Memory B cell (primary cell): Measurements from ENCODE around the gene FIG4.
"Not testable (repeated sequence)": the region's sequence is repeated elsewhere in the genome, so short reads cannot be mapped to it uniquely, and the experiment has no call there.

Experiments used
- ATAC-seq: fragments of 150-1000 bp; cut with Tn5 transposase; 2 replicates; pipeline ENCODE4 v1.10.0; 2021; ENCODE audit warnings: low read depth, mild to moderate bottlenecking, moderate library complexity
- DNase-seq, 2 donors: peaks; one replicate each; pipeline ENCODE4 v3.0.0; 2022; ENCODE audit warnings: low spot score in 2 of 2
- H3K27ac Mint-ChIP-seq: one replicate; pipeline ENCODE4 v1.8.0; 2022; ENCODE audit warnings: mild to moderate bottlenecking, moderate library complexity, mixed read lengths
- H3K27me3 Mint-ChIP-seq: one replicate; pipeline ENCODE4 v1.8.0; 2022; ENCODE audit warnings: mixed read lengths
- H3K36me3 Mint-ChIP-seq: one replicate; pipeline ENCODE4 v1.8.0; 2022; ENCODE audit warnings: mild to moderate bottlenecking, mixed read lengths
- H3K4me1 Mint-ChIP-seq: one replicate; pipeline ENCODE4 v1.8.0; 2022; ENCODE audit warnings: mixed read lengths
- H3K4me3 Mint-ChIP-seq: one replicate; pipeline ENCODE4 v1.8.0; 2022; ENCODE audit warnings: mild to moderate bottlenecking, moderate library complexity, mixed read lengths
- H3K9me3 Mint-ChIP-seq: one replicate; pipeline ENCODE4 v1.8.0; 2022; ENCODE audit warnings: mixed read lengths

The FIG4 gene

DNA sequence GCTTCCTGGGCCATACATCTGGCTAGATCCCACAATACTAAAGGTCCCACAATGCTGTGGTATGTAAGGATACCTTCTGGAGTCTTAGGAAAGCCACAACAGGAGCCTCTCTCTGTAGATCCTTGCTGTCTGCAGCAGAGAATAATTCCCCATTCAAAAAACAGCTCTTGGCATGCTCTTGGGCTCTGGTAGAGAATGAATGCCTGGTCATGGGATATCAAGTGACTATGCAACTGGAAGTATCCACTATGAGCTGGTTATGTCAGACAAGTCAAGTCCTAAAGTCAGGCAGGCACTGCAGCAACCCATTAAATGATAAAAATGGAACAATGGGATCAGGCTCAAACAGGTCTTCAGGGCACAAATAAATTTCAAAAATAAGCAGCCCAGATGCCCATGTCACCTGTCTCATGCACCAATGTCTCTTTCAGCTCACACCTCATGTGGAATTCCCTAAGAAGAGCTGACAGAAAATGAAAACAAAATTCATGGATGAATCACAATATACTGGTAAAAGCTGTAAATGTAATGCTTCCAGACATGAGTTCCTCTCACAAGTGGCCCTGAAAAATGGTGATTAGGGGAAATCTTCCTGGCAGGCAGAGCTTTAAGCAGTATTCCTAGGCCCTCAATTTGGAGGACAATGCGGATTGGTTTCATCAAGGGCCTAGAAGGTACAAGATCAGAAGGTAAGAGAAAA, 4.4 kb upstream of the FIG4 start:
- no peak overlapping the region for H3K27ac Mint-ChIP-seq
- H3K9me3 Mint-ChIP-seq: peaks cover 3% of the 10 kb centered on the region
- no peak for DNase-seq
- H3K27me3 Mint-ChIP-seq: no peaks in the 10 kb centered on the region
- no peak for ATAC-seq
- H3K4me3 Mint-ChIP-seq: no peak overlapping the region
- H3K4me1 Mint-ChIP-seq: peaks cover 16% of the 10 kb centered on the region
- H3K36me3 Mint-ChIP-seq: peaks cover 6% of the 10 kb centered on the region

DNA sequence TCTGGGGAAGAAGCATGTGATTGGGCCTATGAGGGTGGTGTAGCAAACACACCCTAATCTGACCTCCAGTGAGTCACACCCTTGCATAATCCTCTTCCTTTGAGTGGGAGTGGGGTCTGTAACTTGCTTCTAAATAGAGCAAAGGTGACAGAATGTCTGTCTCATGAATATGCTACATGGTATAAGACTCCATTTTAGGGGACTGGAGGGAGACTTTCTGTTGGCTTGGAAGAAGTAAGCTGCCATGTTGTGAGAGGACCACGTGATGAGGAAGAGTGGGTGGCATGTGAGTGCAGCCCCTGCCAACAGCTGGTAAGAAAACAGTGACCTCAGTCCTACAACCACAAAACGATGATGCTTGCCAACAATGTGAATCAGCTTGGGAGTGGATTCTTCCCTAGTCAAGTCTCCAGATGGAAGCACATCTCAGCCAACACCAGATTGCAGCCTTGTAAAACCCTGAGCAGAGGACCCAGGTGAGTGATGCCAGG, 3.8 kb upstream of the FIG4 start:
- Mint-ChIP-seq H3K9me3 (no peaks in the 10 kb centered on the region), H3K36me3 (peaks cover 4% of the 10 kb centered on the region), H3K4me1 (peaks cover 16% of the 10 kb centered on the region), H3K27ac (no peak overlapping the region), H3K27me3 (no peaks in the 10 kb centered on the region), H3K4me3 (no peak overlapping the region)
- no peak for DNase-seq
- ATAC-seq: no peak

DNA sequence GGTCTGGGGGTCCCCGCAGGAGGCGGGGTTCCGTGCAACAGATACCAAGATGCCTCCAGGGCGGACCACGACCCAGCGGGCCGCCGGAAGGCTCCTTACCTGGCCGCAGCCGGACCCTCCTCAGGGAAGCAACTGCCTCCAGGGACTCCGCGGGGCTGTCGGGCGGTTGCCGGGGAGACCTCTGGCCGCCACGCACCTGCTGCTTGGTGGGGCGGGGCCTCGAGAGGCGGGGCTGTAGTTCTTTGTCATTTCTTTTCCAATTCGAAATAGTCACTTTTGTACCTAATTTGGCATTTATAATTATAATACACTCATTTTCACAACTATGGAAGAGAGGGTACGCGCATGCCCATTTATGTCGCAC, 741 bp upstream of the FIG4 start:
- Mint-ChIP-seq H3K27ac (peak overlapping the region; percentile 89), H3K36me3 (no peaks in the 10 kb centered on the region), H3K9me3 (no peaks in the 10 kb centered on the region), H3K4me3 (peak overlapping the region; percentile 93), H3K27me3 (no peaks in the 10 kb centered on the region), H3K4me1 (peaks cover 21% of the 10 kb centered on the region)
- ATAC-seq (peak; percentile 46), DNase-seq (peak; percentile 45 to 58)

DNA sequence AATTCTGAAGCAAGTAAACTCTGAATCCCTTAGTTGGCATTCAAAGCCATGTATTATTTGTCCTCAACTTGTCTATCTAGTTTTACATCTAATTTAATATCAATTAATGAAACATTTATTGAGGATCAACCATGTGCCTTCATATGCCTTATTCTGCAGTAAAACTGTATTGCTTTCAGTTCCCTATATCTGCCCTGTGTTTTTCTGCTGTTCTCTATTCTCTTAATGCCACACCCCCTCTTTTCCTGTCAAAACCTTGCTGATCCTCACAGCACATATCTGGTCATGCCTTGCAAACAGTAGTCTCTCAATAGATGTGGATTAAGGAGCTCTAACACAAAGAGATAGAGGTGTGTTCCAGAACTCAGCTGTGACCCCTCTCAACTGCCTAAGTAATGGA, 2.0 kb downstream of the FIG4 start:
- Mint-ChIP-seq H3K4me3 (peak overlapping the region; percentile 60), H3K4me1 (peaks cover 24% of the 10 kb centered on the region), H3K27me3 (no peaks in the 10 kb centered on the region), H3K36me3 (peaks cover 10% of the 10 kb centered on the region), H3K9me3 (no peaks in the 10 kb centered on the region), H3K27ac (peak overlapping the region; percentile 87)
- ATAC-seq: peak; percentile 62
- peak in 1 of 2 donors; percentile 35 for DNase-seq

DNA sequence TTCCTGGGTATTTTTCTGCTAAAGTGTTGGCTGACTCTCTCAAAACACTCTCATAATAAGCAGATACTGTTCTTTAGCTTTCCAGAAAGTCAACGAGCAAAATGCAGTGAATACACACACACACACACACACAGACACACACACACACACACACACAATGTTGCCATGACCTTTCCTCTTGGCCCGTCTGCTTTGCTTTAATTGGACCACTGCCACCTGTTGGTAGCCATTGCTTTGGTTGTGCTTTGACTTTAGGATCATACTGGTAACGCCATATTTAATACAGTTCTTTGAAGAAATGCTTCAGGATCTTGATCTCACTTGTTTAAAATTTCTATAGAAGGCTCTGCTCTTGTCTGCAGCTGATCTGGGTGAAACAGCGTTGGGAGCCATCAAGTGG, 4.4 kb downstream of the FIG4 start:
- Mint-ChIP-seq H3K9me3 (no peaks in the 10 kb centered on the region), H3K36me3 (peaks cover 10% of the 10 kb centered on the region), H3K27ac (no peak overlapping the region), H3K4me1 (peaks cover 20% of the 10 kb centered on the region), H3K27me3 (no peaks in the 10 kb centered on the region), H3K4me3 (no peak overlapping the region)
- DNase-seq (no peak), ATAC-seq (no peak)

DNA sequence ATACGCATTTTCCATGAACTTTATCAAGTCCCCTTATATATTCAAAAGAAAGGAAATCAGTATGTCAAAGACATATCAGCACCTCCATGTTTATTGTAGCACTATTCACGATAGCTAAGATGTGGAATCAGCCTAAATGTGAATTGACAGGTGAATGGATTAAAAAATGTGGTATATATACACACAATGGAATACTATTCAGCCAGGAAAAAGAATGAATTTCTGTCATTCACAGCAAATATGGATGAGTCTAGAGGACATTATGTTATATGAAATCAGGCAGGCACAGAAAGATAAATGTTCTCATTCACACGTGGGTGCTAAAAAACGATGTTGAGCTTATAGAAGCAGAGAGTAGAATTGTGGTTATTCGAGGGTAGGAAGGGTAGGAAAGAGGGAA, 5.3 kb downstream of the FIG4 start:
- no peak for DNase-seq
- H3K27ac Mint-ChIP-seq: no peak overlapping the region
- no peaks in the 10 kb centered on the region for H3K27me3 Mint-ChIP-seq
- peaks cover 25% of the 10 kb centered on the region for H3K4me1 Mint-ChIP-seq
- H3K9me3 Mint-ChIP-seq: no peaks in the 10 kb centered on the region
- H3K36me3 Mint-ChIP-seq: peaks cover 10% of the 10 kb centered on the region
- ATAC-seq: no peak
- H3K4me3 Mint-ChIP-seq: no peak overlapping the region

DNA sequence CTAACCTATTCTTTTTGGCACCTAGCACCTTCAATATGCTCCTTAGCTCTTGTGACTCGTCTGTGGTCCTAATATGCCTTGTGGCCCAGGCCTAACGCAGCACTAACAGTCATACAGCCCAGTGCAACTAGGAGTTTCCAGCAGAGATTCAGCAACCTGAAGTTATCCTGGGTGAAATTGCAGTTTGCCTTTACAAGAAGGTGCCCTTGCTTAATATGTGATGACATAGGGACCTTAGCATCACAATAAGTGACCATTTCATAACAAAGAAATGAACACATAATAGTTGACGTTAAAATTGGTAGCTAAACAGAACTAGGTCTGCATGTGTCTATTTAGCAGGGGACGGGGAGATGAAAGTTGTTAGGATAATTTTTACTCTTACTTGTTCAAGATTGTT, 10.1 kb downstream of the FIG4 start:
- no peaks in the 10 kb centered on the region for H3K9me3 Mint-ChIP-seq

DNA sequence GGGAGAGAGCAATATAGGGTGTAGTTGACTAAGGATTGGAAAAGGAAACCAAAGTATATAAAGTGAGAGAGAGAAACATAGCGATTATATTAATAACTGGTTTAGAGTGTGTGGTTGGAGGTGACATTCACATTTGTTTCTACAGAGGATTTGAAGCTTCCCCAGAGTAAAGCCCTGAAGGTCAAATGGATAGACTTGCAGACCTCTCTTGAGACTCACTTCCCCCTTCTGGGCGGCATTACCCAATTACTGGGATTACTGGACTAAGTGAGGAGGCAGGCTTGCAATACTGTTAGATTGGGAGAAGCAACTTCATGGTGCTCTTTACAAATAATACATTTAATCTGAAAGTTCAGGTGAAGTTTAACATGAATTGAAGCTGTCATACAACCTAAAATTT, 10.7 kb downstream of the FIG4 start:
- ATAC-seq (no peak), DNase-seq (no peak)
- H3K4me3 Mint-ChIP-seq: no peak overlapping the region
- H3K9me3 Mint-ChIP-seq: no peaks in the 10 kb centered on the region
- peaks cover 41% of the 10 kb centered on the region for H3K4me1 Mint-ChIP-seq
- peak overlapping the region; percentile 1 for H3K27ac Mint-ChIP-seq
- H3K27me3 Mint-ChIP-seq: no peaks in the 10 kb centered on the region
- H3K36me3 Mint-ChIP-seq: peaks cover 1% of the 10 kb centered on the region

More for the DNA sequence above, 10.1 kb downstream of the FIG4 start:
- Mint-ChIP-seq H3K4me3 (no peak overlapping the region), H3K36me3 (peaks cover 5% of the 10 kb centered on the region), H3K27ac (peak overlapping the region; percentile 1), H3K27me3 (no peaks in the 10 kb centered on the region), H3K4me1 (peaks cover 35% of the 10 kb centered on the region)
- DNase-seq (no peak), ATAC-seq (no peak)

DNA sequence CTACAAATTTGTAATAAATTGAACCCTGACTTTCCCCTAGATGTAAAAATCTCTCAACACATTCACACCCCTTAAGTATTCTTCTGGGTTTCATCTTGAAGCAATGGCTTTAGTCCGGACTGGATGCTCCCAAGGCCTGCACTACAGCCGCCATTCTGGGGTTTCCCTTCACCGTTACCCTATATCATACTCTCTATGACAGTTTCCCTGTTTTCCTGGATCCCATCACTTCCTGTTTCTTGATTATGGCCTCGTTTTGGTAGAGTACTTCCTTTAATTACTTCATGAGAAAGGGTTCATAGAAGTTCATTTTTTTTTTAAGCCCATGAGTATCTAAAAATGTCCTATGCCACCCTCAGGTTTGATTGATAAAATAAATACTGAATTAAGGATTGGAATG, 11.7 kb downstream of the FIG4 start:
- H3K4me1 Mint-ChIP-seq: peaks cover 40% of the 10 kb centered on the region
- H3K36me3 Mint-ChIP-seq: no peaks in the 10 kb centered on the region
- no peaks in the 10 kb centered on the region for H3K9me3 Mint-ChIP-seq
- no peak for ATAC-seq
- peak overlapping the region; percentile 73 for H3K27ac Mint-ChIP-seq
- no peak for DNase-seq
- H3K4me3 Mint-ChIP-seq: no peak overlapping the region
- H3K27me3 Mint-ChIP-seq: no peaks in the 10 kb centered on the region

DNA sequence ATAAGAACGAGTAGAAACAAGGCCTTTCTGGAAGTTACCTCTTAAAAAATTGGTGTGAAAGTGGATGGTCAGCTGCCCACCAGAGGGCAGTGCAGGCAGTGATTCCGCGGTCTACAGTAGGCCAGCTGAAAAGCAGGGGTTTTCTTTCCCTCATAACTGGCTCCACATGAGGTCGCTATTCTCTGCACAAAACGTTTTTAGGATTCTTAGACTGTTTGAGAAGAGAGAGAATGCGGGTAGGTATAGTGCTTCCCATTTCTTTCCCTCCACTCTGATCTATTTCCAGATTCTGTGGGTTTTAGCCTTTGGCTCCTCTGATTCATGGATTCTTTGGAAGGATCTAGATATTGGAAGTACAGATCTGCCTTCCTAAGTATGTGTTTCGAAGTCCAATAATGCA, 14.2 kb downstream of the FIG4 start:
- Mint-ChIP-seq H3K27ac (no peak overlapping the region), H3K36me3 (peaks cover 20% of the 10 kb centered on the region), H3K4me3 (no peak overlapping the region), H3K27me3 (no peaks in the 10 kb centered on the region), H3K4me1 (peaks cover 52% of the 10 kb centered on the region), H3K9me3 (peaks cover 3% of the 10 kb centered on the region)
- DNase-seq (peak; percentile 74 to 80), ATAC-seq (peak; percentile 96)

DNA sequence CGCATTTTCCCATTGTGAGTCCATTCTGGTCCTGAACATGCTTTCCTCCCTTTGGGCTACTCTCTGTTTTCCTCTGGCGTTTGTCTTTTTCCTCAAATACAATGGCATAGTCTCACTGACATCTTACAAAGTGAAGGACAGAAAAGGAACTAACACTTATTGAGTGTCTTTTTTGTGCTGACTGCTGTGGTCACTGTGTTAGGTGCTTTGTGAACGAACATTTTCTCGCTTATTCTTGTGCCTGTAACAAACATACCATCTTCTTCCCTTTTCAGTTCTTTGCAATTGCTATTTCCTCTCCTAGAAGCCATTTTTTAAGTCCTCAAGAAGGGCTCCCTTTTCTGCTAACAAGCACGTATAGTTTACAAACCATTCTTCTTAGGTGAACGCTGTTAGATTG, 15.4 kb downstream of the FIG4 start:
- H3K4me3 Mint-ChIP-seq: no peak overlapping the region
- no peaks in the 10 kb centered on the region for H3K27me3 Mint-ChIP-seq
- H3K9me3 Mint-ChIP-seq: peaks cover 3% of the 10 kb centered on the region
- DNase-seq (no peak), ATAC-seq (no peak)
- H3K4me1 Mint-ChIP-seq: peaks cover 48% of the 10 kb centered on the region
- peak overlapping the region; percentile 4 for H3K27ac Mint-ChIP-seq
- peaks cover 29% of the 10 kb centered on the region for H3K36me3 Mint-ChIP-seq

DNA sequence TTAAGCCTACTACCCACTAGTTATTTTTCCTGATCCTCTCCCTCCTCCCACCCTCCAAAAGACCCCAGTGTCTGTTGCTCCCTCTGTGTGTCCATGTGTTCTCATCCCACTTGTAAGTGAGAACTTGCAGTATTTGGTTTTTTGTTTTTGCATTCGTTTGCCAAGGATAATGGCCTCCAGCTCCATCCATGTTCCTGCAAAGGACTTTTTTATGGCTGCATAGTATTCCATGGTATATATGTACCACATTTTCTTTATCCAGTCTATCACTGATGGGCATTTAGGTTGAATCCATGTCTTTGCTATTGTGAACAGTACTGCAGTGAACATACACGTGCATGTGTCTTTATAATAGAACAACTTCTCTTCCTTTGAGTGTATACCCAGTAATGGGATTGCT, 17.0 kb downstream of the FIG4 start:
- not testable (repeated sequence) for H3K27ac Mint-ChIP-seq, ATAC-seq, H3K27me3 Mint-ChIP-seq, DNase-seq, H3K9me3 Mint-ChIP-seq, H3K4me3 Mint-ChIP-seq
- peaks cover 49% of the 10 kb centered on the region for H3K4me1 Mint-ChIP-seq
- H3K36me3 Mint-ChIP-seq: peaks cover 30% of the 10 kb centered on the region

DNA sequence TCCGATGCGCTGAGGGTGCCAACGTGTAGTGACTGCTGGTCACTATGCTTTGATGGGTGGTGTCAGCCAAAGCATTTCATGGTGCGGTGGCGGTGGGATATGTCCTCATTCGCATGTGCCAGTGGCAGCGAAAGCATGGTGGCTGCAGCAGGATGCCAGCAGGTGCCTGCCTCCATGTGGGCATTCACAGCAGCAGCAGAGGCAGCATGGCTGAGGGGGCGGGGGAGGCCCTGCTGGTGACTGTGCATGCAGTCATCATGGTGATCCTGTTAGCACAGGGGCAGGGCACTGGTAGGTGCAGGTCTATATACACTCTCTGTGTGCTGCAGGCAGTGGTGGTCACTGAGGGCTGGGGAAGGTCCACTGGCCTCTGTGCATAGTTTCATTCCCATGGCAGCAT, 22.0 kb downstream of the FIG4 start:
- H3K27ac Mint-ChIP-seq: no peak overlapping the region

DNA sequence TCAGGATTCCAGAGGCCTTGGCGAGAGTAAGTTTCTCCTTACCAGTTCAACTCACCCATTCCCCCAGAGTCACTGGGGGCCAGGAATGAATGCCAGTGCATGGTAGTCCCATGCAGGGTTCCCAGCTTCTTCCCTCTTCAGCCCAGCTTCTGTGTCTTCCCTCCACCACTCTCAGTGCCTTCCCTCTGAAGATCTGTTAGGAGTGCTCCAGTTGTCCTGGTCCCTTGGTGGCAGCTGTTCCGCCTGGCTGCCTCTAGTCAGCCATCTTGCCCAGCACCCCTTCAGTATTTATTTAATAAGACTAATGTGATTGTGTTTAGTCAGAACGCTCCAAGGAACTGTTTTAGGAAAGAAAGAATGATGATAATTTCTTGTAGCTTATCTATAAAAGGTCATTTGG, 23.1 kb downstream of the FIG4 start:
- DNase-seq: no peak
- no peak overlapping the region for H3K4me3 Mint-ChIP-seq
- ATAC-seq: no peak
- H3K9me3 Mint-ChIP-seq: no peaks in the 10 kb centered on the region
- no peaks in the 10 kb centered on the region for H3K27me3 Mint-ChIP-seq
- peaks cover 30% of the 10 kb centered on the region for H3K4me1 Mint-ChIP-seq
- H3K36me3 Mint-ChIP-seq: peaks cover 30% of the 10 kb centered on the region
- H3K27ac Mint-ChIP-seq: no peak overlapping the region

More for the DNA sequence above, 22.0 kb downstream of the FIG4 start:
- Mint-ChIP-seq H3K4me1 (peaks cover 35% of the 10 kb centered on the region), H3K4me3 (no peak overlapping the region), H3K27me3 (no peaks in the 10 kb centered on the region), H3K36me3 (peaks cover 38% of the 10 kb centered on the region), H3K9me3 (peaks cover 3% of the 10 kb centered on the region)
- ATAC-seq: no peak
- no peak for DNase-seq

DNA sequence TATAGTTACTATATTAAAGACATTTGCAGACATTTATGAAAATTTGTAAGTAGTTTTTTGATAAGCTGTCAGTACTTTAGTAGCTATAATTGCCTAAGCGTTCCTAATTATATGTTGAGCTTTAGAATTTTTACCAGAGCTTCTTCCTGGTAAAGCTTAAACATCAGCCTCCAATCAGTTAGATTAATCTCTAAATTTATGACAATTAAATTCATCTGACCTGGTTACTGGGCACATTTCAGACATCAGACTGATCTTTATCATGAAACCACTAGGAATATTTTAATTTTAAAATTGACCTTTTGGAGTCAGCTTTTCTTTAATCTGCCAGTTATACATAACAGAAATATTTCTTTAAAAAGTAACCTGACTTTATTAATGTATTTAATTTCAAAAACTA, 23.5 kb downstream of the FIG4 start:
- Mint-ChIP-seq H3K4me3 (no peak overlapping the region), H3K27me3 (no peaks in the 10 kb centered on the region), H3K4me1 (peaks cover 27% of the 10 kb centered on the region), H3K36me3 (peaks cover 32% of the 10 kb centered on the region), H3K9me3 (no peaks in the 10 kb centered on the region), H3K27ac (no peak overlapping the region)
- DNase-seq: no peak
- no peak for ATAC-seq
